ENCODE measurements around the gene TMEM61. TPM values are rescaled to one million over a fixed set of nuclear protein-coding genes. Genes with fewer than 3 reads are reported as not detected.

Gene TMEM61
- total and polyA plus RNA-seq, 2 experiments from 2014 or later, result 0.22 to 0.90 TPM

DNA sequence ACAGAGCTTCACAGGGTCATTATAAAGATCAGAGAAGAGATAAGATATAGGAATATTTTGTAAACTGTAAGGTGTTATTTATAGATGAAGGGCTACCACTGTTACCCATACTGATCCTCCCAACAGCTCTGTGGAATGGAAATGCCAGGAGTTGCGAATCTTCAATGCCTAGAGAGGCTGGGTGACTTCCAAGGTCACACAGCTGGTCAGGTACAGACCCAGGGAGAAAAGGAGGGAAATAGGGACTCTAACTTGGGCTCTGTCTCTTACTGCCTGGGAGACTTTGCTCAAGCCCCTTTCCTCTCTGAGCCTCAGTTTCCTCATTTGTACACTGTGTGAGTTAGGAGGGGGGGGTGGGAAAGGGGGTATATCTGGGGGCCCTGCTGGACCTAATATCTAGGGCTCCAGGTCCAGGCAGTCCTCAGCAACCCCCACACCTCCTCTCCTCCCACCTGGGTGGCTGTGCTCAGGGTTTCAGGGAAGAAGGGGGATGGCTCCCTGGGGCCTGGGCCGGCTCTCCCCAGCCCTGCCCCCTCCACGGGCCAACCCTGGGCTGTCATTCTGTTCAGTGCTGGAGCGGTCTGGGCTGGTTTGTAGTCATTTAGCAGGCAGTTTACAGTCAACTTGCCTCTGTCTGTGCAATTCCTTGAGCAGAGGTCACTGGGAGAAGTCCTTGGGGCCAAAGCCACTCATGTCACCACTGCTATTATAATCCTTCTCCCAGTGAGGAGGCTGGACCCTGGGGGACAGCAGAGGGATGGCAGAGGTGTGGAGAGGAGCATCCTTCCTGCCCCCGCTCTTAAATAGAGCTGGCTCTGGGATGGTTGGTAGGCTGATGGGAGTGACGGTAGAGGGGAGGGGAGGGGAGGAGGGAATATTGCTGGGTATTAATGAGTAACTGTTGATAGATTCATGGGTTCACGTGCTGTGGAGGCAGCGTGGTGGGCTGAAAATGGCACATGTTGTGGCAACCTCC is 20.0 kb downstream of the TMEM61 start:
- Histone ChIP-seq H3K9me3 (ENCODE audit: low read depth) (no peaks in the 10 kb centered on the region), H3K9me2 (replicated peaks; ENCODE audit: insufficient read depth) (no peaks in the 10 kb centered on the region), H3K4me2 (no peak overlapping the region), H3K27ac (no peak overlapping the region), H3K79me2 (no peaks in the 10 kb centered on the region), H4K20me1 (ENCODE audit: insufficient read depth, poor library complexity, severe bottlenecking) (no peaks in the 10 kb centered on the region), H2AFZ (no peak overlapping the region), H3K27me3 (peaks cover 23% of the 10 kb centered on the region), H3K36me3 (replicated peaks; ENCODE audit: insufficient read depth, low read depth) (no peaks in the 10 kb centered on the region), H3K4me1 (ENCODE audit: insufficient read depth) (peaks cover 6% of the 10 kb centered on the region), H3K4me3 (no peak overlapping the region)
- 82% methylated on average over 7 of the region's 8 CpGs for WGBS (ENCODE audit: low lambda C conversion rate, missing lambda C conversion rate)
- TF ChIP-seq, protein P1, sequence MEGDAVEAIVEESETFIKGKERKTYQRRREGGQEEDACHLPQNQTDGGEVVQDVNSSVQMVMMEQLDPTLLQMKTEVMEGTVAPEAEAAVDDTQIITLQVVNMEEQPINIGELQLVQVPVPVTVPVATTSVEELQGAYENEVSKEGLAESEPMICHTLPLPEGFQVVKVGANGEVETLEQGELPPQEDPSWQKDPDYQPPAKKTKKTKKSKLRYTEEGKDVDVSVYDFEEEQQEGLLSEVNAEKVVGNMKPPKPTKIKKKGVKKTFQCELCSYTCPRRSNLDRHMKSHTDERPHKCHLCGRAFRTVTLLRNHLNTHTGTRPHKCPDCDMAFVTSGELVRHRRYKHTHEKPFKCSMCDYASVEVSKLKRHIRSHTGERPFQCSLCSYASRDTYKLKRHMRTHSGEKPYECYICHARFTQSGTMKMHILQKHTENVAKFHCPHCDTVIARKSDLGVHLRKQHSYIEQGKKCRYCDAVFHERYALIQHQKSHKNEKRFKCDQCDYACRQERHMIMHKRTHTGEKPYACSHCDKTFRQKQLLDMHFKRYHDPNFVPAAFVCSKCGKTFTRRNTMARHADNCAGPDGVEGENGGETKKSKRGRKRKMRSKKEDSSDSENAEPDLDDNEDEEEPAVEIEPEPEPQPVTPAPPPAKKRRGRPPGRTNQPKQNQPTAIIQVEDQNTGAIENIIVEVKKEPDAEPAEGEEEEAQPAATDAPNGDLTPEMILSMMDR (IDR thresholded peaks at IDR 0.05; ENCODE audit: poor library complexity), result no peak
- TF ChIP-seq EZH2phosphoT487 (IDR thresholded peaks at IDR 0.05; ENCODE audit: low read depth, severe bottlenecking, unreplicated experiment) (no peak), EZH2 (IDR thresholded peaks at IDR 0.05; ENCODE audit: borderline replicate concordance) (no peak)
- DNase-seq (ENCODE audit: low spot score), result no peak

GRCh38 chr1:55001311-55001710 is 20.9 kb downstream of the TMEM61 start:
- no peak for DNase-seq (ENCODE audit: low spot score)
- Histone ChIP-seq H3K79me2 (no peaks in the 10 kb centered on the region), H3K4me1 (ENCODE audit: insufficient read depth) (peaks cover 6% of the 10 kb centered on the region), H4K20me1 (ENCODE audit: insufficient read depth, poor library complexity, severe bottlenecking) (no peaks in the 10 kb centered on the region), H3K4me2 (no peak overlapping the region), H2AFZ (no peak overlapping the region), H3K4me3 (no peak overlapping the region), H3K9me2 (replicated peaks; ENCODE audit: insufficient read depth) (no peaks in the 10 kb centered on the region), H3K27me3 (peaks cover 17% of the 10 kb centered on the region), H3K36me3 (replicated peaks; ENCODE audit: insufficient read depth, low read depth) (no peaks in the 10 kb centered on the region), H3K27ac (no peak overlapping the region), H3K9me3 (ENCODE audit: low read depth) (no peaks in the 10 kb centered on the region)
- WGBS (ENCODE audit: low lambda C conversion rate, missing lambda C conversion rate), result 92% methylated on average over 4 of the region's 4 CpGs
- TF ChIP-seq EZH2 (IDR thresholded peaks at IDR 0.05; ENCODE audit: borderline replicate concordance), result no peak
- TF ChIP-seq, protein P1 (IDR thresholded peaks at IDR 0.05; ENCODE audit: poor library complexity), result no peak
- no peak for TF ChIP-seq EZH2phosphoT487 (IDR thresholded peaks at IDR 0.05; ENCODE audit: low read depth, severe bottlenecking, unreplicated experiment)

- H3K27me3 ChIP-seq, result peaks cover 8% of the 10 kb centered on the region
- no peaks in the 10 kb centered on the region for H3K9me2 ChIP-seq (replicated peaks; ENCODE audit: insufficient read depth)
- no peaks in the 10 kb centered on the region for H3K79me2 ChIP-seq
- H2AFZ ChIP-seq, result no peak overlapping the region
- no peaks in the 10 kb centered on the region for H4K20me1 ChIP-seq (ENCODE audit: insufficient read depth, poor library complexity, severe bottlenecking)
- TF ChIP-seq, protein P1 (IDR thresholded peaks at IDR 0.05; ENCODE audit: poor library complexity), result no peak
- TF ChIP-seq EZH2phosphoT487 (IDR thresholded peaks at IDR 0.05; ENCODE audit: low read depth, severe bottlenecking, unreplicated experiment) (no peak), EZH2 (IDR thresholded peaks at IDR 0.05; ENCODE audit: borderline replicate concordance) (no peak)
- no peaks in the 10 kb centered on the region for H3K9me3 ChIP-seq (ENCODE audit: low read depth)
- H3K36me3 ChIP-seq (replicated peaks; ENCODE audit: insufficient read depth, low read depth), result no peaks in the 10 kb centered on the region
- H3K27ac ChIP-seq, result no peak overlapping the region
- no peak overlapping the region for H3K4me2 ChIP-seq
- H3K4me1 ChIP-seq (ENCODE audit: insufficient read depth), result no peaks in the 10 kb centered on the region
- 85% methylated on average over 2 of the region's 2 CpGs for WGBS (ENCODE audit: low lambda C conversion rate, missing lambda C conversion rate)
- H3K4me3 ChIP-seq, result no peak overlapping the region
- no peak for DNase-seq (ENCODE audit: low spot score)
Observed at GRCh38 chr1:55002686-55003085, 22.3 kb downstream of the TMEM61 start.

Measured in hepatocyte (in vitro differentiated cells).